ENCODE measurements around the gene ALKBH2.

ALKBH2 gene

GRCh38 chr12:109115758-109116610, 22.7 kb upstream of the ALKBH2 start, which contains the start of gene ACACB:
Gene ACACB, plus strand, starts transcription at chr12:109116587. Its CDS starts 22,819 bp downstream, at chr12:109139406.
- Histone ChIP-seq H3K4me3 (ENCODE audit: low read depth, low read length) (no peak within 1 kb of the TSS), H3K27me3 (ENCODE audit: insufficient read depth, low read length) (no peaks in the 10 kb centered on the region), H3K9ac (ENCODE audit: low read length) (no peak within 1 kb of the TSS), H3K14ac (ENCODE audit: low read length) (no peak within 1 kb of the TSS), H4K12ac (ENCODE audit: low read depth, low read length) (no peak within 1 kb of the TSS), H2BK120ac (ENCODE audit: insufficient read depth, low read length, poor library complexity) (no peak within 1 kb of the TSS), H3K18ac (ENCODE audit: low read length) (no peak within 1 kb of the TSS), H3K4me1 (ENCODE audit: control insufficient read depth in 1 of 2, insufficient read depth in 2 of 2, low read length in 2 of 2) (peaks cover 13% of the 10 kb centered on the region in 2 experiments), H3K79me1 (ENCODE audit: low read length) (no peaks in the 10 kb centered on the region), H3K23ac (ENCODE audit: low read length) (no peak within 1 kb of the TSS), H2AFZ (ENCODE audit: insufficient read depth, low read length, poor library complexity) (no peak within 1 kb of the TSS), H4K8ac (ENCODE audit: low read depth, low read length) (no peak within 1 kb of the TSS), H3K36me3 (ENCODE audit: control insufficient read depth in 1 of 2, insufficient read depth in 2 of 2, low read length in 2 of 2) (no peaks in the 10 kb centered on the region), H3K4me2 (ENCODE audit: low read length) (no peak within 1 kb of the TSS), H4K91ac (ENCODE audit: low read depth, low read length) (no peak within 1 kb of the TSS), H2BK5ac (ENCODE audit: low read depth, low read length, poor library complexity) (no peak within 1 kb of the TSS), H3K4ac (ENCODE audit: low read depth, low read length) (no peak within 1 kb of the TSS), H2BK12ac (ENCODE audit: low read length) (no peak within 1 kb of the TSS), H3K9me3 (ENCODE audit: insufficient read depth, low read depth, low read length) (no peaks in the 10 kb centered on the region), H3K79me2 (ENCODE audit: control insufficient read depth, insufficient read depth, low read length, poor library complexity) (no peaks in the 10 kb centered on the region), H2AK5ac (ENCODE audit: low read length) (no peak within 1 kb of the TSS), H3K27ac (ENCODE audit: low read depth, low read length) (no peak within 1 kb of the TSS)
- WGBS (ENCODE audit: extremely low coverage, insufficient coverage, insufficient read length), result no CpG with 5 or more reads among the region's 14 CpGs
- DNase-seq, result peak; percentile 54 to 61

GRCh38 chr12:109115404-109115757, 22.1 kb upstream of the ALKBH2 start:
- Histone ChIP-seq H4K91ac (ENCODE audit: low read depth, low read length) (no peak overlapping the region), H3K4me2 (ENCODE audit: low read length) (no peak overlapping the region), H4K8ac (ENCODE audit: low read depth, low read length) (no peak overlapping the region), H3K9ac (ENCODE audit: low read length) (no peak overlapping the region), H4K12ac (ENCODE audit: low read depth, low read length) (no peak overlapping the region), H3K27ac (ENCODE audit: low read depth, low read length) (no peak overlapping the region), H2BK12ac (ENCODE audit: low read length) (no peak overlapping the region), H3K79me1 (ENCODE audit: low read length) (no peaks in the 10 kb centered on the region), H3K23ac (ENCODE audit: low read length) (no peak overlapping the region), H3K9me3 (ENCODE audit: insufficient read depth, low read depth, low read length) (no peaks in the 10 kb centered on the region), H3K27me3 (ENCODE audit: insufficient read depth, low read length) (no peaks in the 10 kb centered on the region), H2BK5ac (ENCODE audit: low read depth, low read length, poor library complexity) (no peak overlapping the region), H3K14ac (ENCODE audit: low read length) (no peak overlapping the region), H3K4me3 (ENCODE audit: low read depth, low read length) (no peak overlapping the region), H3K79me2 (ENCODE audit: control insufficient read depth, insufficient read depth, low read length, poor library complexity) (no peaks in the 10 kb centered on the region), H3K36me3 (ENCODE audit: control insufficient read depth in 1 of 2, insufficient read depth in 2 of 2, low read length in 2 of 2) (no peaks in the 10 kb centered on the region), H2AFZ (ENCODE audit: insufficient read depth, low read length, poor library complexity) (no peak overlapping the region), H3K4me1 (ENCODE audit: control insufficient read depth in 1 of 2, insufficient read depth in 2 of 2, low read length in 2 of 2) (peaks cover 13 to 14% of the 10 kb centered on the region in 2 experiments), H2AK5ac (ENCODE audit: low read length) (no peak overlapping the region), H3K4ac (ENCODE audit: low read depth, low read length) (no peak overlapping the region), H2BK120ac (ENCODE audit: insufficient read depth, low read length, poor library complexity) (no peak overlapping the region), H3K18ac (ENCODE audit: low read length) (no peak overlapping the region)
- no peak for DNase-seq
- WGBS (ENCODE audit: extremely low coverage, insufficient coverage, insufficient read length), result no CpG with 5 or more reads among the region's 3 CpGs

GRCh38 chr12:109114644-109115043, 21.4 kb upstream of the ALKBH2 start:
- Histone ChIP-seq H2AK5ac (ENCODE audit: low read length) (no peak overlapping the region), H3K79me2 (ENCODE audit: control insufficient read depth, insufficient read depth, low read length, poor library complexity) (no peaks in the 10 kb centered on the region), H3K4me2 (ENCODE audit: low read length) (no peak overlapping the region), H3K4me1 (ENCODE audit: control insufficient read depth in 1 of 2, insufficient read depth in 2 of 2, low read length in 2 of 2) (peaks cover 13 to 14% of the 10 kb centered on the region in 2 experiments), H3K18ac (ENCODE audit: low read length) (no peak overlapping the region), H2BK5ac (ENCODE audit: low read depth, low read length, poor library complexity) (no peak overlapping the region), H2AFZ (ENCODE audit: insufficient read depth, low read length, poor library complexity) (no peak overlapping the region), H3K9me3 (ENCODE audit: insufficient read depth, low read depth, low read length) (no peaks in the 10 kb centered on the region), H3K27me3 (ENCODE audit: insufficient read depth, low read length) (no peaks in the 10 kb centered on the region), H4K8ac (ENCODE audit: low read depth, low read length) (no peak overlapping the region), H3K23ac (ENCODE audit: low read length) (no peak overlapping the region), H3K79me1 (ENCODE audit: low read length) (no peaks in the 10 kb centered on the region), H3K36me3 (ENCODE audit: control insufficient read depth in 1 of 2, insufficient read depth in 2 of 2, low read length in 2 of 2) (peaks cover 0 to 6% of the 10 kb centered on the region in 2 experiments), H3K4ac (ENCODE audit: low read depth, low read length) (no peak overlapping the region), H3K14ac (ENCODE audit: low read length) (no peak overlapping the region), H2BK120ac (ENCODE audit: insufficient read depth, low read length, poor library complexity) (no peak overlapping the region), H4K91ac (ENCODE audit: low read depth, low read length) (no peak overlapping the region), H3K4me3 (ENCODE audit: low read depth, low read length) (no peak overlapping the region), H2BK12ac (ENCODE audit: low read length) (no peak overlapping the region), H3K27ac (ENCODE audit: low read depth, low read length) (no peak overlapping the region), H3K9ac (ENCODE audit: low read length) (no peak overlapping the region), H4K12ac (ENCODE audit: low read depth, low read length) (no peak overlapping the region)
- no peak for DNase-seq
- no CpG with 5 or more reads among the region's 2 CpGs for WGBS (ENCODE audit: extremely low coverage, insufficient coverage, insufficient read length)

GRCh38 chr12:109113661-109114321, 20.5 kb upstream of the ALKBH2 start:
- H3K4me2 ChIP-seq (ENCODE audit: low read length), result no peak overlapping the region
- no peaks in the 10 kb centered on the region for H3K79me2 ChIP-seq (ENCODE audit: control insufficient read depth, insufficient read depth, low read length, poor library complexity)
- H3K9ac ChIP-seq (ENCODE audit: low read length), result no peak overlapping the region
- H3K23ac ChIP-seq (ENCODE audit: low read length), result no peak overlapping the region
- no peak overlapping the region for H3K27ac ChIP-seq (ENCODE audit: low read depth, low read length)
- no peak overlapping the region for H3K4me3 ChIP-seq (ENCODE audit: low read depth, low read length)
- WGBS (ENCODE audit: extremely low coverage, insufficient coverage, insufficient read length), result no CpG with 5 or more reads among the region's 5 CpGs
- H2AFZ ChIP-seq (ENCODE audit: insufficient read depth, low read length, poor library complexity), result no peak overlapping the region
- no peaks in the 10 kb centered on the region for H3K79me1 ChIP-seq (ENCODE audit: low read length)
- no peaks in the 10 kb centered on the region for H3K9me3 ChIP-seq (ENCODE audit: insufficient read depth, low read depth, low read length)
- no peak overlapping the region for H2BK120ac ChIP-seq (ENCODE audit: insufficient read depth, low read length, poor library complexity)
- peaks cover 13 to 14% of the 10 kb centered on the region in 2 experiments for H3K4me1 ChIP-seq (ENCODE audit: control insufficient read depth in 1 of 2, insufficient read depth in 2 of 2, low read length in 2 of 2)
- no peak overlapping the region for H3K4ac ChIP-seq (ENCODE audit: low read depth, low read length)
- H2BK5ac ChIP-seq (ENCODE audit: low read depth, low read length, poor library complexity), result no peak overlapping the region
- H2BK12ac ChIP-seq (ENCODE audit: low read length), result no peak overlapping the region
- no peak overlapping the region for H3K18ac ChIP-seq (ENCODE audit: low read length)
- H4K12ac ChIP-seq (ENCODE audit: low read depth, low read length), result no peak overlapping the region
- no peaks in the 10 kb centered on the region for H3K27me3 ChIP-seq (ENCODE audit: insufficient read depth, low read length)
- peaks cover 0 to 9% of the 10 kb centered on the region in 2 experiments for H3K36me3 ChIP-seq (ENCODE audit: control insufficient read depth in 1 of 2, insufficient read depth in 2 of 2, low read length in 2 of 2)
- no peak overlapping the region for H4K8ac ChIP-seq (ENCODE audit: low read depth, low read length)
- no peak overlapping the region for H2AK5ac ChIP-seq (ENCODE audit: low read length)
- no peak overlapping the region for H3K14ac ChIP-seq (ENCODE audit: low read length)
- DNase-seq, result no peak
- H4K91ac ChIP-seq (ENCODE audit: low read depth, low read length), result no peak overlapping the region

Measured in trophoblast cell (in vitro differentiated cells and primary cell).